NB4 (cell line): ENCODE results near the gene MORC2.

Experiments
- DNase-seq: peaks from one replicate; pipeline ENCODE4 v3.0.0; 2010; ENCODE audit warnings: low read depth
- H3K4me3 ChIP-seq: one replicate; pipeline ENCODE4 v1.5.1; 2011; ENCODE audit warnings: mild to moderate bottlenecking, low read depth, low read length, moderate library complexity
- CTCF ChIP-seq: IDR thresholded peaks from one replicate; pipeline ENCODE4 v1.5.1; 2012; ENCODE audit warnings: low read depth, low read length
- MAX ChIP-seq: IDR thresholded peaks from 2 replicates; pipeline ENCODE4 v1.6.1; 2011; ENCODE audit warnings: low read depth, low read length
- MYC ChIP-seq: IDR thresholded peaks from 2 replicates; pipeline ENCODE4 v1.6.1; 2011; ENCODE audit warnings: low read depth, low read length
- POLR2A ChIP-seq: IDR thresholded peaks from 2 replicates; pipeline ENCODE4 v1.6.1; 2011; ENCODE audit warnings: mild to moderate bottlenecking; ENCODE audit not compliant: insufficient read length; ENCODE audit errors: extremely low read depth

The MORC2 gene

GRCh38 chr22:30894371-30894740, 74.2 kb downstream of the MORC2 start:
- no peak for DNase-seq
- no peak for TF ChIP-seq CTCF
- no peak overlapping the region for H3K4me3 ChIP-seq

- TF ChIP-seq MAX (no peak), MYC (no peak), CTCF (no peak), POLR2A (no peak)
- DNase-seq = no peak
- H3K4me3 ChIP-seq = no peak overlapping the region
Measured at GRCh38 chr22:30893434-30894370, 74.9 kb downstream of the MORC2 start.

GRCh38 chr22:30892731-30893221, 75.8 kb downstream of the MORC2 start:
- H3K4me3 ChIP-seq = no peak overlapping the region
- TF ChIP-seq MAX = no peak
- no peak for TF ChIP-seq POLR2A
- no peak for TF ChIP-seq CTCF
- no peak for TF ChIP-seq MYC
- DNase-seq = no peak

- DNase-seq = no peak
- no peak overlapping the region for H3K4me3 ChIP-seq
- TF ChIP-seq MAX = no peak
- no peak for TF ChIP-seq CTCF
- TF ChIP-seq MYC = no peak
- TF ChIP-seq POLR2A = no peak
Measured at GRCh38 chr22:30892286-30892685, 76.3 kb downstream of the MORC2 start.

GRCh38 chr22:30891781-30892180, 76.8 kb downstream of the MORC2 start:
- no peak for TF ChIP-seq MAX
- TF ChIP-seq POLR2A = no peak
- TF ChIP-seq MYC = no peak
- TF ChIP-seq CTCF = no peak
- no peak overlapping the region for H3K4me3 ChIP-seq
- DNase-seq = no peak

- no peak for DNase-seq
- TF ChIP-seq MYC (no peak), CTCF (no peak), POLR2A (no peak), MAX (no peak)
- H3K4me3 ChIP-seq = no peak overlapping the region
Measured at GRCh38 chr22:30891443-30891755, 77.2 kb downstream of the MORC2 start.
